Gastroesophageal sphincter (tissue), 3 donors: Measurements from ENCODE around the gene ATP6V0A4.

Experiments
- CTCF ChIP-seq, 4 experiments: fragments of 200-600 bp in 2 of 4; fragments of 450-650 bp in 2 of 4; sonication (generic) in 1 of 4; IDR thresholded peaks; one replicate each; pipeline ENCODE4 v1.5.1; 2017 to 2019; ENCODE audit warnings: antibody characterized with exemption in 4 of 4, mild to moderate bottlenecking in 2 of 4, moderate library complexity in 2 of 4
- EP300 ChIP-seq: sonication (generic); formaldehyde crosslinking; IDR thresholded peaks from one replicate; pipeline ENCODE4 v1.6.1; 2017; ENCODE audit warnings: antibody characterized with exemption, mild to moderate bottlenecking
- POLR2A ChIP-seq, 2 donors: fragments of 450-650 bp; IDR thresholded peaks; one replicate each; pipeline ENCODE4 v1.6.1; 2017; ENCODE audit warnings: antibody characterized with exemption in 2 of 2, mild to moderate bottlenecking in 2 of 2, moderate library complexity in 1 of 2
- POLR2AphosphoS5 ChIP-seq: sonication (generic); formaldehyde crosslinking; IDR thresholded peaks from one replicate; pipeline ENCODE4 v1.6.1; 2017; ENCODE audit warnings: antibody characterized with exemption

- TF ChIP-seq CTCF (IDR thresholded peaks at IDR 0.05) (no peak), POLR2A (IDR thresholded peaks at IDR 0.05) (no peak), EP300 (no peak), POLR2AphosphoS5 (no peak)
Observed at GRCh38 chr7:138667535-138668228, 130.3 kb downstream of the ATP6V0A4 start.
